EL (cell line): ENCODE results near the gene CDH13.
A peak's percentile ranks its signal among the peaks of the same experiment; 100 is the strongest.

Source experiments
- DNase-seq: peaks from one replicate; pipeline ENCODE4 v3.0.0-alpha.2; 2016

CDH13 gene

DNA sequence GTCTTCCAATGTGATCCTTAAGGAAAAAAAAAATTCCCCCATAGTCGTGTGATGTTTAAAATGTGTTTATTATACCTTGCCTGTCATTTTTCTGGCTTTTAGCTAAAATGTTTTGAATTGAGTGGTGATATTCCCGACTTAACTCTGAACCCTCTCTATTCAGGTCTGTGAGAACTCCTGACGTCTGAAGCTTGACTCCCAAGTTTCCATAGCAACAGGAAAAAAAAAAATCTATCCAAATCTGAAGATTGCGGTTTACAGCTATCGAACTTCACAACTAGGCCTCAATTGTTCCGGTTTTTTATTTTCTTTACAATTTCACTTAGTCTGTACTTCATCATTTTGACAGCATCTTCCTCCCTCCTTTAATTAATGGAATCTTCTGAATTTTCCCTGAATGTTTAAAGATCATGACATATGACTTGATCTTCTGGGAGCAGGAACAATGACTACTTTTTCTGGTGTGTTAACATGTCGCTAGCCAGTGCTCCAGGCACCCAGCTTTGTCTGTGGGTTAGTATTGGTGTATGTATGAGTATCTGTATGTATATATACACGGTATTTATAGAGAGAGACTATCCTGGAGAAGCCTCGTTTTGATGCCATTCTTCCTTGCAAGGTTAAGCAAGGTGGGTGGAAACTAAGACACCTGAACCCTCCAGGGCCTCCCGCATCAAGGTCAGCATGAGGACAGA lies 1168.2 kb downstream of the CDH13 start:
- no peak for DNase-seq

DNA sequence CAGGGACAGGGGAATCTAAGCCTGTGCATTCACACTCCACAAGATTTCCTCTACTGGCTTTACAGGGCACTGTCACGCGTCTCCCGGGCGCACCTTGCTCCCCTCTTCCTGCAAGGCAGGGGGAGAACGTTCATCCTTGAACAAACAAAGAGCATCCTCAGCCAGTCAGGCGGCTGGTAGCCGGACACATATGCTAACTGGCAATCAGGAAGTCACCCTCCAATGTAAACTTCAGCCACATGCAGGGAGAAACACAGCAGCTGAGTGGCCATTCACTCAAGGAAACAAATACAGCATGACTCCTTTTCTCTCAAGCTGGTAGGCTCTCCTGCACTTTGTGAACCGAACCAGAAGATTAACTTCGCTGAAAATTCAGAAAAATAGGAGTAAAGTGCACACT lies 1170.2 kb downstream of the CDH13 start:
- no peak for DNase-seq

DNA sequence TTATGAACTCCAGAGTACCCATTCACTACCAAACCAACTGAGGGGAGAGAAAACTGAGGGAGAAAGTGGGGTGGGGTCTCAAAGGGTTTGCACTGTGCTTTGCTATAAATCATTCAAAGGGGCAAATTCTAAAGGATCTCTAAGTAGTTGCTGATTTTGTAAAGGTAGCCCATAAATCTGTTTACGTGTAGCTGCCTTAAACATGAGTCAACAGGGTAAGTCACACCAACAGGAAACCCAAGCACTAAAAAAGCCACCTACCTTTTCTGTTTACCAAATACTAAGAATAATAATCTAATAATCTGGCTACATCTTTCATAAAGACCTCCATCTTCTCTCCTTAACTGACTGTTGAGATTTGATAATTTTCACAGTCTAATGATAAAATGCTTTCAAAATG lies 1172.6 kb downstream of the CDH13 start:
- no peak for DNase-seq

DNA sequence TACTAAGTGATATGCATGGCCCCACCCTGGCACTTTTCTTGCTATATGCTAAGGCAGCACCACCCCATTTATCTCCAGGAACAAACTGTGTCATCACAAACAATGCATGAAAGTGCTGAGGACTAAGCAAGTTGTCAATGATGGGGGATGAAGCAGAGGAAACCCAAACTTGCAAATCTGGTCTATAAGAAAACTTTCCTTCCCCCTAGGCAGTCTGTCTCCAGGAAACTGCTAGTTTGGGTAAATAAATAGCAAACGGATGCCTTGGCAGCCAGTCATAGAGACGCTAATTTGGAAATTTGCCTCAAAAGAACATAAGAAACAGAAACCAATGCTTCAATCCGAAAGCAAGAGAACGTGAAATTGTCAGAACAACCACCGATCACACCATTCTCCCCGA lies 1175.4 kb downstream of the CDH13 start:
- peak; percentile 81 for DNase-seq

DNA sequence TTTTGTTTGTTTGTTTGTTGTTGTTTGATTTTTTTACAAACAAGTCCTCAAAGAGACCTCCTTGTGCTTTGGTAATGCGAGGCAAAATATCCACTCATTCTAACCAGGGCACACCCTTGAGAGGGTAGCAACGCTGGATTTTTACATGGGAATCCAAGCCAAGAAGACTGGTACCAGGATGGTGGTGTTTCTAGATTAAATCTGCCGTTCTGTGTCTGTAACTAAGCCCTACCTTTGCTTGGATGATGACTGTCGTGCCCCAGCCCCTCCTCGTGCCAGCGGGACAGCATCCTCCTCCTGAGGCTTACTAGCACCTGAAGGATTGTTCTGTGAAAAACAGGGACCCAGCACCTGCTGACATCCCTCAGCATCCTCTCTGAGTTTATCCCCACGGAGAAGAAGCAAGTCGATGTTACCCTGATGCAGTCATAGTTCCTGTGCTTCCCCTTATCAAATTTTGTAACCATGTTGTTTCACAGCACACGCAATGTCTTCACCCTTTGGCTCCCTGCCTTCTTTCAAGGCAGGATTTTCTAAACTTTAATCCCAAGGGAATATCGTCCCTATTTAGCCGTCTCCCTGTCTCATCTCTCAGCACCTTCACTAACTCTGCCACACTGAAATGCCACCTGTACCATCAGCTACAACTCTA lies 1175.9 kb downstream of the CDH13 start:
- DNase-seq: no peak

DNA sequence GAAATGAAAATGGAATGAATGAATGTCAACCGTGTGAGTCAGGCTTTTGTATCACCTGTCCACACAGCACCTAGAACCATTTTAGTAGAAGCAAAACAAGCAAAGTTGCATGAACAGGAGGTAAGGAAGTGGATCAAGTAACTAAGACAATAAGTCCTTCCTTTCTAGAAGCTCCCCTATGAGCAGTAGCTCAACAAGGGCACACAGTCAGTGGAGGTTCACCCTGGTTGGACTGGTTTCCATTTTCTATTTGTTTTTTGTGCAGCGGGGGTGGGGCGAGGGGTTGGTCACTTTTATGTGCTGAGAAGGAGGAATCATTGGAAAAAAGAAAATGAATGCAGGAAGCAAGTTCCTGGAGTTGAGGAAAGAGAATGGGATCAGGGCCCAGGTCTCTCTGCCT lies 1177.0 kb downstream of the CDH13 start:
- no peak for DNase-seq

DNA sequence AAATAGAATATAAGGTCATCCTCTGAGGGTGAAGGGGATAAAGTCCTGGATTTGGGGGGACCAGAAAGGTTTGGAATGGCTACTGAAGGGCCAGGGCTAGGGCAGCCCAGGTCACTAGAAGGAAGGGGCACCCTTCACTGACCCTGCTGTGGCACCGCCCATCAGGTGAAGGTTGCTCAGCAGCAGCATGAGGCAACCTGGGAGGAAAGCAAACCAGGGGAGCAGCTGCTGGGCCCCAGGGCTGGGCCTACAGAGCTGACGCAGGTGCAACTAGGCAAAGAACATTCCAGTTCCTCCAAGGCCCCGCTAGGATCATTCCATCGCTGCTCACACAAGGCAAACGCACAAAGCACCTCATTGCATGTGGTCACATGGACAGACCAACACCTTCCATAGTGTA lies 1177.6 kb downstream of the CDH13 start:
- no peak for DNase-seq

DNA sequence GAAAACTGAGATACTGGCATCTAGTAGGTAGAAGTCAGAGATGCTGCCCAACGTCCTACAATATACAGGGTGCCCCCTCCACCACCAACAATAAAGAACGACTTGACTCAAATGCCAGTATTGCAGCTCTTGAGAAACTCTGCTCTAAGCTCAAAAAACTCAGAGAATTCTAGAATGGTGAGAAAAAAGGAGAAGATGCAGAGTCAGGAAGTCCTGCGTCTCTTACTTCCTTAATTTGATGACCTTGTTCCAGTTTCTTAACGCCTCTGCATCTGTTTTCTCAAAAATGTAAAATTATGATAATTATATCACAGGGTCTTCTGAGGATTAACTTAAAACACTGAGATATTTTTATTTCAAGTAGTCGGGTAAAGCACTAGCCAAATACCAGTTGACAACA lies 1179.3 kb downstream of the CDH13 start:
- no peak for DNase-seq

DNA sequence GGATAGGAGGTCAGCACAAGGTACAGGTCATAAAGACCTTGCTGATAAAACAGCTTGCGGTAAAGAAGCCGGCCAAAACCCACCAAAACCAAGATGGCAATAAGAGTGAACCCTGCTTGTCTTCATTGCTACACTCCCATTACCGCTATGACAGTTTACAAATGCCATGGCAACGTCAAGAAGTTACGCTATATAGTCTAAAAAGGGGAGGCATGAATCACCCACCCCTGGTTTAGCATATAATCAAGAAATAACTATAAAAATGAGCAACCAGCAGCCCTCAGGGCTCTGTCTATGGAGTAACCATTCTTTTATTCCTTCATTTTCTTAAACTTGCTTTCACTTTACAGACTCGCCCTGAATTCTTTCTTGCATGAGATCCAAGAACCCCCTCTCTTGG lies 1180.0 kb downstream of the CDH13 start:
- DNase-seq: no peak

DNA sequence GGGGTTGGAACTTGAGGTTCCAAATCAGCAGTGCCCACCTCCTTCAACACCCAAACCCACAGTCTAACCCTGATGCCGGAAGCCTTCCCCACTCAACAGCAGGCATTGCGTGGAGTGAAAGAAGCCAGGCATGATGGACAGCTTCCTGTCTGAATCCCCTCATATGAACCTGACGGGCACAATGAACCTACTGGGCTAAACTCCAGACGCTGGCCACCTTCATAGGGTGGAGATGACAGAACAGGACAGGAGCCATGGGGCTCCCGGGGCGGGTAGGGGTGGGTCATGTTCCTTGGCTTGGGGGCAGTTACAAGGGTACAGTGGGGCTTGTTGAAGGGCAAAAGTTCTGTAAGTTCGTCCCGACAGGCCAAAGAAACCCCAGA lies 1180.5 kb downstream of the CDH13 start:
- DNase-seq: no peak

DNA sequence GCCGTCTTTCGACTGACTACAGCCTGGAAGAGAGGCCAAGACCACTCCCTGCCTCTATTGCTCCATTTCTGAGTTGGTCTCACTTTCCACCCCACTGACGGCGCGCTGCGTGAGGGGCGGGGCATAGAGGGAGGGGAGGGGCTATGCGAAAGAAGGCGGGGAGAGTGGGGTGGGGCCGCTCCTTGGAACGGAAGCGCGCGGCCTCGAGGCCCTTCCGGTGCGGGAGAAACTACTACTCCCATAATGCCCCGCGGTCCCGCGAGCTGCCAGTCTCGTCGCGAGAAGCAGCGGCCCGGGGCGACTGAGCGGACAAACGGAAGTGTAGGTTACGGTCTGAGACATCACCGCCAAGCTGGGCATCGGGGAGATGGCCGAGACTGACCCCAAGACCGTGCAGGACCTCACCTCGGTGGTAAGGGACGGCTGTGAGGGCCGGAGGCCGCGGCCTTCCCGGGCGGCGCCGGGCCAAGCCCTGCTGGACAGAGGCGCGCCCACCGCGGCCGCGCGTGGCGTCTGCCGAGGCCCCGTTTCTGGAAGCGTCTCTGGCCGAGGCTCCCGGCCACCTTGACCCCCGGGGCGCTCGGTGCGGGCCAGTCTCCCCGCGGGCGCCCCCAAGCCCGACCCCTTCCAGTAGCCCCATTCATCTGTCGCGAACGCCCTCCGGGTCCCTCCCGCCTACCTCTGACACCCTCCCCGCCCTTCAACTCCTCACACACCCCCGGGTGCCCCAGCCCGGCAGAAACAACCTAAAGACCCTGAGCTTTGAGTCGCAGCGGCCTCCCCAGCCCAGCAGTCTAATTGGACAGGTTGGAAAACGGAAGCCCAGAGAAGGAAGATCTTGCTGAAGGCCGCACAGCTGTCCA lies 1181.2 kb downstream of the CDH13 start, which contains the start of gene HSBP1:
HSBP1 (plus strand) TSS at position 269 of the 863 bp plus-strand sequence; CDS start at position 368, 99 bp downstream.
- DNase-seq: peak; percentile 93

DNA sequence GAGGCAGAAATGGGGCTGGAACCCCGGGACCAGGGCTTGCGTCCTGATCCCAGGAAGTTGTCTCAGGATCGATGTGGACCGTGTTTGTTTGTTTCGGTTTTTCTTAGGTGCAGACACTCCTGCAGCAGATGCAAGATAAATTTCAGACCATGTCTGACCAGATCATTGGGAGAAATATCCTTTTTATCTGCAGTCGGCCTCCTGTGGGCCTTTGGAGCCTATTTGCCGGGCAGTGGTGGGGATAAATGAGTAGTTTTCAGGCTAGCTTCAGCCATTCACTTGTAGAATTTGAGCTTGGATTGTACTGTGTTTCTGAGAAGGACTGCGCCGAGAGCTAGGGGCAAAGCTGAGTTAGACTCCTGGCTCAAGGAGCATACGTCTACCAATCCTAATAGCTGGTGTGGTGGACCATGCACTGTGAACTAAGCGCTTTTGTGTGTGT lies 1181.8 kb downstream of the CDH13 start:
- DNase-seq: no peak

DNA sequence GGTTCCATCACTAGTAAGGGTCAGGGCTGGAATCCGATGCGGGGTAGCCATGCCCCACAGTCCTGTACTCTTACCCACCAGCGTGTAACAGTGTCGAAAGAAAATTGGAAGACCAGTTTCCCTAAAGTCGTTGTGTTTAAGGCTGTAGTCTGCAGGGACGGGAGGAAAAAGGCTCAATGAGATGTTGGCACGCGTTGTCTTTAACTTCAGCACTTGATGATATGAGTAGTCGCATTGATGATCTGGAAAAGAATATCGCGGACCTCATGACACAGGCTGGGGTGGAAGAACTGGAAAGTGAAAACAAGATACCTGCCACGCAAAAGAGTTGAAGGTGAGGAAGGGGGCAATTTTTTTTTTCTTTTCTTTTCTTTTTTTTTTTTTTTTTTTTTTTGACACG lies 1182.3 kb downstream of the CDH13 start:
- DNase-seq: no peak

DNA sequence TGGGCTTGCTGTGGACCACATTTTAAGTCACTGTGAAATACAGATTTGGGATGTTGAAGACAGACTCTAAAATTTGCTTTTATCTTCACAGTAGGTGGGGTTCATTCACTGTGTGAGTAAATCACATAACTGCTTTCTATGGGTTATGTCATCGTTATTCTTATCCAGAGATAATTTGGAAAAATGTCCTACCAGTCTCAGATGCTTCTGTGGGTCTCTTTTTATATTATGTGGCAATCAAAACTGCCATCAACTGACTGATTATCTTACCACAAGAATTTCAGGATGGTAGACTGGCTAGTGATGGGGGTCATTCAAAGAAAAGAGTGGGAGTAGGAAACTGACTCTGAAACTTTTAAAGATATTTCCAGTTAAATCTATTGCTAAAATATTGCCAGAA lies 1184.1 kb downstream of the CDH13 start:
- no peak for DNase-seq

DNA sequence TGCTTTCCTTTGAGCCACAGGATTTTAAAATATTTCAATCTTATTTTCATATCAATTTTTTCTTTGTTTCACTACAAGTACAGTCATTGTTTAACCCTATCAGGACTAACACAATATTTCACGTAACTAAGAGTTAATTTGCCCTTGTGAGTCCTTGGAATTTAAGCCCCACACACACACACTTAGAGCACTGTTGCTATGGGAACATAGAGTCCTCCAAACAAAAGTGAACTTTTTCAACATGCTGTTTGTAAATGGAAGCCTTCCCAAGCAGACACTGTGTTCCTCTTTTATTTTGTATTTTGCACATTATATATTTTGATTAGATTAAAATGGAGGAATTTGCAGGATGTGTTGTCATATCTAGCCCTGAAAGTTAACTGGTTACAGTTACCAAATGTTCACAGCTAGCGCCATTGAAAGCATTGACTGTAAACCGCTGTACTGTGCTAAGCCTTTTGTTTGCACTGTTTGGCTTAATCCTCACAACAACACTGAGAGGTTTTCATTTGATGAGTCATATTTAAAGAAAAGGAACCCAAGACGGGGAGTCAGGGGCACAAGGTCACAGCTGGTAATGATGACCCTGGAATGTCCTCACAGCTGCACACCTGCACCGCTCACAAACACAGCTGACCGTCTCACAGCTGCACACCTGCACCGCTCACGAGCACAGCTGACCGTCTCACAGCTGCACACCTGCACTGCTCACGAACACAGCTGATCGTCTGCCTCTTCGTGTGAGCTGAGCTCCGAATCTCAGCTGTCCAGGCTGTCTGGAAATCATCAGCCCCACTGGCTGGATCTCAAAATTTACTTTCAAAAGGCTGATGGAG lies 1187.3 kb downstream of the CDH13 start:
- DNase-seq: peak; percentile 49

DNA sequence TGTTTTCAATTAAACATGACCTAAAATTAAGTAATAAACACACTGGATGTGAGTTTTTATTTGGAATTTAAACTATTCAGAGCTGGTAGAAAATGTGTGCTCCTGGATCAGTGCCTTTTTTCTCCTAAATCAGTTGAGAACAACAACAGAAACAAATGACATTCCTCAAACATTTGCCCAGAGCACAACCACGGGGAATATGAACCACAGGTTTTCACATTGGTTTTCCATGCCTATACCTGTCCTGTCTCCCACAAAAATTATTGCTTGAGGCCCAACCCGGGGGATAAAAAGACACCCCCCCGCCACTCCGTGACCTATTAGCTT lies 1187.9 kb downstream of the CDH13 start:
- no peak for DNase-seq

DNA sequence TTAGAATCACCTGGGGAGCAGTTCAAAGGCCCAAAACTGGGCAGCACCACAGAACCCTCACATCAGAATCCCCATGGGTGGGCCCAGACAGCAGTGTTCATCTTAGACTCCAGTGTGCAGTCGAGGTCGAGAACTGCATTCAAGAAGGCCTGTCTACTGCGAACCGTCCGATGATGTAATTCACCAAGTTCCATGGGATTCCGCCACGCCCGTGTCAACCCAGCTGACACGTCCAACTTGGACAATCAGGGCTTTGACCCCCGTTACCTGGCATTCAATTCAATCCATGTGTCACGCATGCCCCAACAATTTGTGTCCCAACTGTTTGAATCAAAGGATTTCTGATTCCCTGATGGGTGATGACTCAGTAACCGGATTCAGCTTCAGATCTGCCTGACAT lies 1190.3 kb downstream of the CDH13 start:
- DNase-seq: no peak

DNA sequence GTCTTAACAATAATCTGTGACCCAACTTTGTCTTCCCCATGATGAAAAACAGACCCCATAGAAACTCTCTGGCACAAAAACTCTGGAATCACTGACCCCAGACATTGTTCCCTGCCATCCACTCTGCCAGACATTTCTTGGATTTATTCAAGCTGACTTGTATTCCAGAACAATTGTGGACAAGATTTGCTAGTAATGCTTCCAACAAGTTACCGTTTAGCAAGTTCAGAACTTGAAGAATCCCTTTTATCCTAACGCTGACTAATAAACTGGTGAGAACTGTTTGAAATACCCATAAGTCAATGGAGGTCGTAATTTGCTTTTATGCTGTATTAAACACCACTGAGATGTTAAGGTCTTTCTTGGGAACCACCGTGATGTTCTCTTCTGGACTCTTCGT lies 1191.5 kb downstream of the CDH13 start:
- DNase-seq: no peak

DNA sequence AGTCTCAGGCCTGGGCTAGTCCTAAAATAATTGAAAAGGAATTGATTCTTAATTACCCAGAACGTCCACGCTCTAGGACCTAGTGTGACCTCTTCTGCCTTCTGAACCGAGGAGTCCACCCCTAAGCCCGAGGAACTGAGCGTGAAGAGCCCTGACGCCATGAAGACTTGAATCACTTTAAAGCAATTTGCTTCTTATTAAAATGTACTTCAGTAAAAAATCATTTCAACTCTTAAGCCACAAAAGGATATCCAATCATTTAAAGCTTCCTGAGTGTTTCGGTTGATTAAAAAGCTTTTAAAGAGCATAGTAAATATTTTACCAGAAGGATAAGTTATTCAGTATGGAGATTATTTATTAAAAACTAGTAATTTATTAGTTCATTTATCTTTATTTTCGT lies 1192.6 kb downstream of the CDH13 start:
- no peak for DNase-seq

DNA sequence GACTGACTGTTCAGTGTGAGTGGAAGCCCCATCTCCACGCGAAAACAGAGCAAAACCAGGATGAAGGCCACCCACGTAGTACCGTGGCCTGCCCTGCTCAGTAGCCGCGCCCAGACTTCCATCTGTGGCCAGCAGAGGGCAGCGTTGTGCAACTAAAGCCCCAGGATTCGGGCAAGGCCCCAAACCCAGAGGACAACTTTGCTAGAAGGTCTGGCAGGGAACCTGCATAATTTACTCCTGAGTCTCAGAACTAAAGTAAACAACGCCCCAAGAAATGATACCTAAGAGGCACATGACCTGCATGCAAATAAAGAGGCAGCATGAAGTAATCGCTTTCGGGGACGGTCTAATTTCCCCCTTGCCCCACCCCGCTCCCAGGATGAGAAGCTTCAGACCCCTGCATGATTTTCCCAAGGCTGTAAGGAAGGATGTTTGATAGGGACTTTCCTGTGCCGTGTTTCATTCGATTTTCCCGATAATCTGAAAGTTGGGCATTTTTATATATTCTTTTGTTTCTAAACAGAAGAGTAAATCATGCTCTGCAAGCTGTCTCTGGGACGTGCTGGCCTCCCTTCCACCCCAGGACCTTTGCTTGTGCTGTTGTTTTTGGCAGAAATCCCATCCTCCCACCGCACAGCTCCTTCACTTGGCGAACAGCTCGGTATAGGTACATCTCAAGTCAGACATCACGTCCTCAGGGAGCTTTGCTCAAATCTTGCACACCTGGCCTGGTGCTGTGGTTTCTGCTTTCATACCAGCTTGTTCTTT lies 1199.6 kb downstream of the CDH13 start:
- DNase-seq: peak; percentile 74

DNA sequence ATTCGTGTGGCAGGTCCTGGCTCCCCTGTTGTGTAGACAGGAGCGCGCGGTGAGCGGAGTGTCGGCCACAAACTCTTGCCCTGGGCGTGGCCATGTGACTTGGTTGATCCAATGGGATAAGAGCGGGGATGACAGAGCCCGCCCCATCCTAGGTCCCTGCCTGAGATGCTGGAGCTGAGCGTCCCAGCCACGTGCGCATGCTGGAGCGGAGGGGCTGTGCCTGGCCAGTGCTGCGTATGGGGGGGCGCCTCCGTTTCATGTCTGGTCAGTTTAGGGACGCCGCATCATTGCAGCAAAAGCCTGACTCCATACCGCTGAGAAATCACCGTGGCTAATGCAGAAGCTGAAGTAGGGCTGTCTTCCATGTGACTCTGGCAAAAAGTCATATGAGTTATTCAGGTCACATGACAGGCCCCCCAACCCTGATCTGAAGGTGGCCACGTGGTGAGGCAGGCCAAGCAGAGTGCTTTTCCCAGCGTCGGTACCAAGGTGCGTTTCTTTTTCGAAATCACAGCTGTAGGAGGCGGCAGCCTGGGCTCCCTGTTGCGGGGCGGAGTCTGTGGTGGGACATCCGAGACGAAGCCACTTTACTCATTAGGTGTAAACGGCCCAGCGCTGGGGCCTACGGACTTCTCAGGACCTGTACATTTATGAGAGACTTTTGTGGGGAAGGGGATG lies 1203.5 kb downstream of the CDH13 start:
- DNase-seq: no peak
